ENCODE measurements around the gene FADS1. TPM values are rescaled to one million over a fixed set of nuclear protein-coding genes. Genes with fewer than 3 reads are reported as not detected.

The FADS1 gene
- total RNA-seq, 1 experiment from 2014 or later = 150 TPM

GRCh38 chr11:61851900-61852295, 35.1 kb upstream of the FADS1 start:
- DNase-seq = no peak
- no TSS peak for BruUV-seq (replicated peaks)
- H3K27me3 ChIP-seq (ENCODE audit: insufficient read depth, low read depth) = no peaks in the 10 kb centered on the region
- TF ChIP-seq CTCF (conservative IDR thresholded peaks at IDR 0.05) = no peak
- no peak for TF ChIP-seq EZH2 (IDR thresholded peaks at IDR 0.05; ENCODE audit: low read depth)
- no peaks in the 10 kb centered on the region for H3K36me3 ChIP-seq (ENCODE audit: low read depth)
- POLR2A ChIA-PET (ENCODE audit: unreplicated experiment) = no interaction called here
- H3K9me2 ChIP-seq (ENCODE audit: insufficient read depth) = no peaks in the 10 kb centered on the region
- intact Hi-C loops (cut with micrococcal nuclease; ENCODE audit: unreplicated experiment) = no loop called here
- H3K4me2 ChIP-seq = no peak overlapping the region
- no peak overlapping the region for H2AFZ ChIP-seq
- H3F3A ChIP-seq (ENCODE audit: insufficient read depth, low read depth) = no peaks in the 10 kb centered on the region
- no peaks in the 10 kb centered on the region for H4K20me1 ChIP-seq (ENCODE audit: insufficient read depth)
- no peaks in the 10 kb centered on the region for H3K4me1 ChIP-seq (replicated peaks; ENCODE audit: insufficient read depth)
- H3K4me3 ChIP-seq = no peak overlapping the region
- CTCF ChIA-PET = no interaction called here
- H3K27ac ChIP-seq = no peak overlapping the region
- H3K9me3 ChIP-seq (ENCODE audit: insufficient read depth, low read depth) = no peaks in the 10 kb centered on the region
- H3K79me2 ChIP-seq (ENCODE audit: low read depth) = no peaks in the 10 kb centered on the region

GRCh38 chr11:61851113-61851899, 34.5 kb upstream of the FADS1 start:
- H3K4me2 ChIP-seq = no peak overlapping the region
- no peaks in the 10 kb centered on the region for H4K20me1 ChIP-seq (ENCODE audit: insufficient read depth)
- H3K27ac ChIP-seq = no peak overlapping the region
- intact Hi-C loops (cut with micrococcal nuclease; ENCODE audit: unreplicated experiment) = no loop called here
- H3K27me3 ChIP-seq (ENCODE audit: insufficient read depth, low read depth) = no peaks in the 10 kb centered on the region
- H3K79me2 ChIP-seq (ENCODE audit: low read depth) = no peaks in the 10 kb centered on the region
- no peak overlapping the region for H3K4me3 ChIP-seq
- no peak for DNase-seq
- H2AFZ ChIP-seq = no peak overlapping the region
- no TSS peak for BruUV-seq (replicated peaks)
- TF ChIP-seq CTCF (conservative IDR thresholded peaks at IDR 0.05) = no peak
- no peak for TF ChIP-seq EZH2 (IDR thresholded peaks at IDR 0.05; ENCODE audit: low read depth)
- no peaks in the 10 kb centered on the region for H3K4me1 ChIP-seq (replicated peaks; ENCODE audit: insufficient read depth)
- H3K36me3 ChIP-seq (ENCODE audit: low read depth) = no peaks in the 10 kb centered on the region
- CTCF ChIA-PET = interaction anchor here (0.6 kb wide), 1 partner anchor 478 kb away, joined by 3 read pairs; no protein-coding TSS in a partner anchor
- no peaks in the 10 kb centered on the region for H3F3A ChIP-seq (ENCODE audit: insufficient read depth, low read depth)
- no peaks in the 10 kb centered on the region for H3K9me2 ChIP-seq (ENCODE audit: insufficient read depth)
- no peaks in the 10 kb centered on the region for H3K9me3 ChIP-seq (ENCODE audit: insufficient read depth, low read depth)
- POLR2A ChIA-PET (ENCODE audit: unreplicated experiment) = no interaction called here

GRCh38 chr11:61850687-61851086, 33.9 kb upstream of the FADS1 start:
- BruUV-seq (replicated peaks) = no TSS peak
- CTCF ChIA-PET = interaction anchor here (0.6 kb wide), 1 partner anchor 478 kb away, joined by 3 read pairs; no protein-coding TSS in a partner anchor

More at GRCh38 chr11:61850687-61851086, 33.9 kb upstream of the FADS1 start:
- Histone ChIP-seq H3K79me2 (ENCODE audit: low read depth) (no peaks in the 10 kb centered on the region), H3K27me3 (ENCODE audit: insufficient read depth, low read depth) (no peaks in the 10 kb centered on the region), H3K27ac (no peak overlapping the region), H3K4me2 (no peak overlapping the region), H4K20me1 (ENCODE audit: insufficient read depth) (no peaks in the 10 kb centered on the region), H3K36me3 (ENCODE audit: low read depth) (no peaks in the 10 kb centered on the region), H2AFZ (no peak overlapping the region), H3K9me3 (ENCODE audit: insufficient read depth, low read depth) (no peaks in the 10 kb centered on the region), H3K9me2 (ENCODE audit: insufficient read depth) (no peaks in the 10 kb centered on the region), H3F3A (ENCODE audit: insufficient read depth, low read depth) (no peaks in the 10 kb centered on the region), H3K4me1 (replicated peaks; ENCODE audit: insufficient read depth) (no peaks in the 10 kb centered on the region), H3K4me3 (no peak overlapping the region)
- TF ChIP-seq EZH2 (IDR thresholded peaks at IDR 0.05; ENCODE audit: low read depth) = no peak
- TF ChIP-seq CTCF (conservative IDR thresholded peaks at IDR 0.05) = no peak
- POLR2A ChIA-PET (ENCODE audit: unreplicated experiment) = no interaction called here
- DNase-seq = no peak
- intact Hi-C loops (cut with micrococcal nuclease; ENCODE audit: unreplicated experiment) = no loop called here

Data from PC-9 (cell line).